ENCODE measurements around the gene CSMD2.

The CSMD2 gene

DNA sequence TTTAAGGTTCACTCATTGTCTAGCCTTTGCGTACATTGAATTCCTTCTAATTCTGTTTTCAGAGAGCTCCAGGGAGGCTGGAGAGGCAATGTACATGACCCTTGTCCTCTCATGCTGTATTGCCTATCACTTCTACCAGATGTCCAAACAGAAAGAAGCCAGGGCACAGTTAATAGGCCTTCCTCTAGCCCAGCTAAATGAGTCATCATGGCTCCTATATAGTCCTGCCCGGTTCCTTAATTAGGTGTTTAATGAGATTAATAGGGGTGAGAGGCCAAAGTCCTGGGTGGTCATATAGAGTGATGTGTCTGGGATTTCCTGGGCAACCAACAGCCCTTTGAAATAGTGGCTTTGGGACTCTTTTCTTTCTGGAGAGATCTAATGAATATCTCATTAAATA, 616.3 kb downstream of the CSMD2 start:
- no peak for DNase-seq (ENCODE audit: low read depth, low spot score)
- H3K4me3 ChIP-seq (ENCODE audit: insufficient read length, low read depth): no peak overlapping the region
- no peak overlapping the region for H3K9ac ChIP-seq (ENCODE audit: insufficient read length, low read depth)
- peaks cover 31% of the 10 kb centered on the region for H3K9me3 ChIP-seq (ENCODE audit: insufficient read depth, low read length)
- no peak for TF ChIP-seq ZNF274 (IDR thresholded peaks at IDR 0.05; ENCODE audit: low read depth, low read length)
- no peak for TF ChIP-seq SUZ12 (IDR thresholded peaks at IDR 0.05; ENCODE audit: extremely low read depth, insufficient read depth, insufficient read length)
- no peak for TF ChIP-seq YY1 (IDR thresholded peaks at IDR 0.05; ENCODE audit: insufficient read depth, insufficient read length)
- peaks cover 2% of the 10 kb centered on the region for H3K4me1 ChIP-seq (ENCODE audit: insufficient read depth, insufficient read length)
- no peaks in the 10 kb centered on the region for H3K36me3 ChIP-seq (ENCODE audit: insufficient read depth, insufficient read length, low read length)
- H3K27me3 ChIP-seq (ENCODE audit: insufficient read depth, insufficient read length): no peaks in the 10 kb centered on the region

DNA sequence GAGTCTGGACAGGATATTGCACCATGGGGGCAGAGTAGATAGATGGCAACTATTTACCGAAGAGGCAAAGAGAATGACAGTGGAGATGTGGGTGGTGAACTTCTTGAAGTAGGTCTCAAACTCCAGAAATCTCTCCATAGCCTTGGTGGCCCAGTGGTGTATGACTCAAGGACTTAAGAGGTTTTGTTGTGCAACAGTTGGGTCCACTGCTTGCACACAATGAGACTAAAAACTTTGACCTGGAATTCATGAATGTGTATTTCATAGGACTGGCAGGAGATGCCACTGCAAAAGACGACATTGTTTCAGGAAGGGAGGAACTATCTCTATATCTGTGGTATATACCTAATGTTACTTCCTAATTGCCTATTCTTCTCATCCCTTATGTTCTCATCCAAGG, 616.7 kb downstream of the CSMD2 start:
- peaks cover 31% of the 10 kb centered on the region for H3K9me3 ChIP-seq (ENCODE audit: insufficient read depth, low read length)
- H3K4me3 ChIP-seq (ENCODE audit: insufficient read length, low read depth): no peak overlapping the region
- H3K4me1 ChIP-seq (ENCODE audit: insufficient read depth, insufficient read length): peaks cover 2% of the 10 kb centered on the region
- no peak overlapping the region for H3K9ac ChIP-seq (ENCODE audit: insufficient read length, low read depth)
- no peaks in the 10 kb centered on the region for H3K27me3 ChIP-seq (ENCODE audit: insufficient read depth, insufficient read length)
- no peaks in the 10 kb centered on the region for H3K36me3 ChIP-seq (ENCODE audit: insufficient read depth, insufficient read length, low read length)
- DNase-seq (ENCODE audit: low read depth, low spot score): no peak
- no peak for TF ChIP-seq SUZ12 (IDR thresholded peaks at IDR 0.05; ENCODE audit: extremely low read depth, insufficient read depth, insufficient read length)
- no peak for TF ChIP-seq ZNF274 (IDR thresholded peaks at IDR 0.05; ENCODE audit: low read depth, low read length)
- TF ChIP-seq YY1 (IDR thresholded peaks at IDR 0.05; ENCODE audit: insufficient read depth, insufficient read length): no peak

DNA sequence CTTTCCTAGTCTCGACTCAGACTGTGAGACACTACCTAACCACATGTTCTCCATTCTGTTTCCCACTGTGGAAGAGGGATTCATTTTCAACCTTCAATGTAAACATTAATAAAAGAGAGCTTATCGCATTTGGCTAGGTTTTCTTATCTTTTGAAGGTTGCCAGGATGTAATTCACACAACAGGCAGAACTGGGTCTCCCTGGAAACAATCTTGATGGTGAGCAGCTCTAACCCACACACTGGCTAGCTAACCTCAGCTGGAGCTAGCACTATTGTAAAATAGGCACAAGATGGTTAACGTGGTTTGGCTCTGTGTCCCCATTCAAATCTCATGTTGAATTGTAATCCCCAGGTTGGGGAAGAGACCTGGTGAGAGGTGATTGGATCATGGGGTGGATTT, 617.5 kb downstream of the CSMD2 start:
- Histone ChIP-seq H3K36me3 (ENCODE audit: insufficient read depth, insufficient read length, low read length) (no peaks in the 10 kb centered on the region), H3K9me3 (ENCODE audit: insufficient read depth, low read length) (peaks cover 31% of the 10 kb centered on the region), H3K9ac (ENCODE audit: insufficient read length, low read depth) (no peak overlapping the region), H3K27me3 (ENCODE audit: insufficient read depth, insufficient read length) (no peaks in the 10 kb centered on the region), H3K4me3 (ENCODE audit: insufficient read length, low read depth) (no peak overlapping the region), H3K4me1 (ENCODE audit: insufficient read depth, insufficient read length) (peaks cover 2% of the 10 kb centered on the region)
- TF ChIP-seq YY1 (IDR thresholded peaks at IDR 0.05; ENCODE audit: insufficient read depth, insufficient read length) (no peak), SUZ12 (IDR thresholded peaks at IDR 0.05; ENCODE audit: extremely low read depth, insufficient read depth, insufficient read length) (no peak), ZNF274 (IDR thresholded peaks at IDR 0.05; ENCODE audit: low read depth, low read length) (no peak)
- no peak for DNase-seq (ENCODE audit: low read depth, low spot score)

DNA sequence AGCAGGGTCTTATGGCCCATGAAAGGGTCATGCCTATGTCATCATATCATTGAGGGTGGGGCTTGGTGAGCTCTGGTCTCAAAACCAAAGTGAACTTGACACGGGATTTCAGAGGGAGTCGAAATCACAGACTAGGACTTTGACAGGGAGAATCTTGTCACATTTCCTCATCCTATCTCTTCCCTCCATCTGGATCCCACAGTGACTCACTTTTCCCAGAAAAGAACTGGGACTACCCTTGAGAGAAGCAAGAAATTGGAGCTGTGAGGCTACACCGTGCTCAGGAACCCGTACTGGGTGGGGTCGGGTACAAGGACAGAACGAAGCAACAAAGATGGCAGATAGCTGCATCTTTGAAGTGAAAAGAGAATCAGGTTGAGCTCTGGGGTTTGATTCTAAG, 623.1 kb downstream of the CSMD2 start:
- H3K9me3 ChIP-seq (ENCODE audit: insufficient read depth, low read length): no peaks in the 10 kb centered on the region
- H3K27me3 ChIP-seq (ENCODE audit: insufficient read depth, insufficient read length): no peaks in the 10 kb centered on the region
- H3K4me1 ChIP-seq (ENCODE audit: insufficient read depth, insufficient read length): no peaks in the 10 kb centered on the region
- no peaks in the 10 kb centered on the region for H3K36me3 ChIP-seq (ENCODE audit: insufficient read depth, insufficient read length, low read length)
- no peak for DNase-seq (ENCODE audit: low read depth, low spot score)
- no peak overlapping the region for H3K4me3 ChIP-seq (ENCODE audit: insufficient read length, low read depth)
- no peak for TF ChIP-seq SUZ12 (IDR thresholded peaks at IDR 0.05; ENCODE audit: extremely low read depth, insufficient read depth, insufficient read length)
- no peak for TF ChIP-seq YY1 (IDR thresholded peaks at IDR 0.05; ENCODE audit: insufficient read depth, insufficient read length)
- no peak for TF ChIP-seq ZNF274 (IDR thresholded peaks at IDR 0.05; ENCODE audit: low read depth, low read length)
- H3K9ac ChIP-seq (ENCODE audit: insufficient read length, low read depth): no peak overlapping the region

DNA sequence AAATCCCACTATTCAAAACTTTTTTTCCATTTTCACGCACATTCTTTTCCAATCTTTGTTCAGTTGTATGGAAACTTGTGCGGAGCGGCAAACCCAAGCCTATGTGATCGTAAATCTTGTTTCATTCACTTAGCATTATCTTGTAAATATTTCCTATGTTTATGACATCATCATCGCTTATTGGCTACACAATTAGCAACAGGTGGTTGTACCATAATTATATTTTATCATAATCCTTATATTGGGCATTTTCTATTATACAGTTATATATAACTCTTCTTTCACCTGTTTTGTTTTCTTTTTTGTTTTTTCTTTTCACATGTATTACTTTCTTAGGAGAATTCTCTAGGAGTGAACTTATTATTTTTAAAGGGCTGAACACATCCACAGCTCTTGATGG, 627.1 kb downstream of the CSMD2 start:
- no peak for DNase-seq (ENCODE audit: low read depth, low spot score)
- H3K4me3 ChIP-seq (ENCODE audit: insufficient read length, low read depth): no peak overlapping the region
- no peaks in the 10 kb centered on the region for H3K27me3 ChIP-seq (ENCODE audit: insufficient read depth, insufficient read length)
- no peaks in the 10 kb centered on the region for H3K36me3 ChIP-seq (ENCODE audit: insufficient read depth, insufficient read length, low read length)
- TF ChIP-seq SUZ12 (IDR thresholded peaks at IDR 0.05; ENCODE audit: extremely low read depth, insufficient read depth, insufficient read length) (no peak), YY1 (IDR thresholded peaks at IDR 0.05; ENCODE audit: insufficient read depth, insufficient read length) (no peak), ZNF274 (IDR thresholded peaks at IDR 0.05; ENCODE audit: low read depth, low read length) (no peak)
- no peak overlapping the region for H3K9ac ChIP-seq (ENCODE audit: insufficient read length, low read depth)
- no peaks in the 10 kb centered on the region for H3K4me1 ChIP-seq (ENCODE audit: insufficient read depth, insufficient read length)
- H3K9me3 ChIP-seq (ENCODE audit: insufficient read depth, low read length): no peaks in the 10 kb centered on the region

DNA sequence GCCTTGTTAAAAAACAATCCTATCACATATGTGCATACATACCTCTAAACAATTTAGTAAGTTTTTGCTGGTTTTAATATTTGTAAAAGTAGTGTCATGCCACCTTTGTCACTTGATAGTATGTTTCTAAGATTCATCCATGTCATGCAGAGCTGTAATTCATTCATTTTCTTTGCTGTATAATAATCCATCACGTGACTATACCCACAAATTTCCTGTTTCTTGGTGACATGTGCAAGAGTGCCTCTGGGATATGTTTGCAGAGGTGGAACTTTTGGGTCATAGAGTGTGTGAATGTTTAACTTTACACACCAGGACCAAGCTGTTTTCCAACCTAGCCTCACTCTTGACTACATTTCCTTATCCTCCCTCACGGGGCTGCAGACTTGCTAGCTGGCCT, 629.7 kb downstream of the CSMD2 start:
- no peak for DNase-seq (ENCODE audit: low read depth, low spot score)
- Histone ChIP-seq H3K4me1 (ENCODE audit: insufficient read depth, insufficient read length) (no peaks in the 10 kb centered on the region), H3K9me3 (ENCODE audit: insufficient read depth, low read length) (no peaks in the 10 kb centered on the region), H3K4me3 (ENCODE audit: insufficient read length, low read depth) (no peak overlapping the region), H3K27me3 (ENCODE audit: insufficient read depth, insufficient read length) (no peaks in the 10 kb centered on the region), H3K9ac (ENCODE audit: insufficient read length, low read depth) (no peak overlapping the region), H3K36me3 (ENCODE audit: insufficient read depth, insufficient read length, low read length) (no peaks in the 10 kb centered on the region)
- TF ChIP-seq YY1 (IDR thresholded peaks at IDR 0.05; ENCODE audit: insufficient read depth, insufficient read length): no peak
- no peak for TF ChIP-seq ZNF274 (IDR thresholded peaks at IDR 0.05; ENCODE audit: low read depth, low read length)
- no peak for TF ChIP-seq SUZ12 (IDR thresholded peaks at IDR 0.05; ENCODE audit: extremely low read depth, insufficient read depth, insufficient read length)

DNA sequence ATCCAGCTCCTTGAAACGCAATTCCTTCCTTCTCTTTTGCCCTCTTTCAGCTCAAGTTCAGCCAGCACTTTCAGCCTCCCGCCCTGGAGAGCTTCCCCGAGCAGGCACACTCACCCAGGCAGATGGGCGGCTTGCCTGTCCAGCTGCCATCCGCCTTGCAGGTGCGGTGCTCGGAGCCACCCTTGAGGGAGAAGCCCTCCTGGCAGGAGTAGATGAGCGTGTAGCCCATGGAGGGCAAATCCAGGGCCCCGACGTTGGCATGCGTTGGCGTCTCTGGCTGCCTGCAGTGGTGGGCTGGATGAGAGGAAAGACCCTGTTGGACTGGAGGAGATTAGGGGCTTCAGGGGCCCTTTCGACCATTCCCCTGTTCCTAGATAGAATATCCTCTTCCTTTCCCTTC, 632.1 kb downstream of the CSMD2 start:
- no peaks in the 10 kb centered on the region for H3K27me3 ChIP-seq (ENCODE audit: insufficient read depth, insufficient read length)
- no peaks in the 10 kb centered on the region for H3K4me1 ChIP-seq (ENCODE audit: insufficient read depth, insufficient read length)
- DNase-seq (ENCODE audit: low read depth, low spot score): no peak
- no peaks in the 10 kb centered on the region for H3K9me3 ChIP-seq (ENCODE audit: insufficient read depth, low read length)
- H3K36me3 ChIP-seq (ENCODE audit: insufficient read depth, insufficient read length, low read length): no peaks in the 10 kb centered on the region
- H3K9ac ChIP-seq (ENCODE audit: insufficient read length, low read depth): no peak overlapping the region
- H3K4me3 ChIP-seq (ENCODE audit: insufficient read length, low read depth): no peak overlapping the region
- TF ChIP-seq YY1 (IDR thresholded peaks at IDR 0.05; ENCODE audit: insufficient read depth, insufficient read length) (no peak), ZNF274 (IDR thresholded peaks at IDR 0.05; ENCODE audit: low read depth, low read length) (no peak)

DNA sequence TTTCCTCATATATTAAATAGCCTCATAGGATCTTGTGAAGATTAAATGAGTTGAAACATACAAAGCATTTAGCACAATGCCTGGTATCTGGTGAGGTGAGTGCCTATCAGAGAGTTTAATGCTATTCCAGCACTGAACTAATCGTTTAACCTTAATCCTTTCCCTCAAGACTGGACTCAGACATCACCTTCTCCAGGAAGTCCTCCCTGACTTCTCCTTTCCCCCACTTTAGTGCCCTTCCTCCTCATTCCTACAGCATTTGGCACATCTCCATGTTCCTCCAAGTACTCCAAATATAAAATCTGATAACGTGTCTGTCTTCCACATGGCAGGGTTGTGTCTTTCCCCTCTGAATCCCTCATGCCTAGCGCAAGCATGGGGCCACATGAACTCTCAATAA, 632.8 kb downstream of the CSMD2 start:
- H3K9ac ChIP-seq (ENCODE audit: insufficient read length, low read depth): no peak overlapping the region
- DNase-seq (ENCODE audit: low read depth, low spot score): no peak
- no peaks in the 10 kb centered on the region for H3K36me3 ChIP-seq (ENCODE audit: insufficient read depth, insufficient read length, low read length)
- H3K9me3 ChIP-seq (ENCODE audit: insufficient read depth, low read length): no peaks in the 10 kb centered on the region
- no peaks in the 10 kb centered on the region for H3K4me1 ChIP-seq (ENCODE audit: insufficient read depth, insufficient read length)
- TF ChIP-seq ZNF274 (IDR thresholded peaks at IDR 0.05; ENCODE audit: low read depth, low read length) (no peak), YY1 (IDR thresholded peaks at IDR 0.05; ENCODE audit: insufficient read depth, insufficient read length) (no peak), SUZ12 (IDR thresholded peaks at IDR 0.05; ENCODE audit: extremely low read depth, insufficient read depth, insufficient read length) (no peak)
- H3K27me3 ChIP-seq (ENCODE audit: insufficient read depth, insufficient read length): no peaks in the 10 kb centered on the region
- H3K4me3 ChIP-seq (ENCODE audit: insufficient read length, low read depth): no peak overlapping the region

All from NT2/D1 (cell line).